Transverse colon (tissue), 4 donors: ENCODE results near the gene TAT. TPM values are rescaled to one million over a fixed set of nuclear protein-coding genes. Genes with fewer than 3 reads are reported as not detected.
A peak's percentile ranks its signal among the peaks of the same experiment; 100 is the strongest.

Source experiments
- DNase-seq: peaks from one replicate; pipeline ENCODE4 v3.0.0-alpha.2; 2019
- H3K27ac ChIP-seq, 4 donors: fragments of 200-600 bp; sonication (generic); 2 replicates each; pipeline ENCODE4 v1.5.1; 2016 to 2018; ENCODE audit warnings: inconsistent platforms in 4 of 4
- H3K27me3 ChIP-seq: fragments of 200-600 bp; sonication (generic); 2 replicates; pipeline ENCODE4 v1.5.1; 2017; ENCODE audit warnings: inconsistent platforms
- H3K36me3 ChIP-seq, 4 donors: fragments of 200-600 bp; sonication (generic); 2 replicates each; pipeline ENCODE4 v1.5.1; 2017 to 2019; ENCODE audit warnings: inconsistent platforms in 4 of 4
- H3K4me1 ChIP-seq, 4 donors: fragments of 200-600 bp; sonication (generic); 2 replicates each; pipeline ENCODE4 v1.5.1; 2017 to 2020; ENCODE audit warnings: inconsistent platforms in 4 of 4
- H3K4me3 ChIP-seq, 4 donors: fragments of 200-600 bp; sonication (generic); 1 replicate in 1 of 4; 2 replicates in 3 of 4; pipeline versions ENCODE4 v1.5.1 to v1.6.1; 2017 to 2019; ENCODE audit warnings: inconsistent platforms in 4 of 4
- H3K9me3 ChIP-seq, 2 donors: fragments of 200-600 bp; sonication (generic); 2 replicates each; pipeline ENCODE4 v1.5.1; 2017 to 2019; ENCODE audit warnings: inconsistent platforms in 2 of 2
- CTCF ChIP-seq, 5 experiments: fragments of 200-600 bp in 3 of 5; fragments of 450-650 bp in 2 of 5; sonication (generic) in 3 of 5; IDR thresholded peaks; 1 replicate in 2 of 5; 2 replicates in 3 of 5; pipeline ENCODE4 v1.5.1; 2016 to 2017; ENCODE audit warnings: antibody characterized with exemption in 5 of 5, inconsistent platforms in 3 of 5, mild to moderate bottlenecking in 2 of 5, moderate library complexity in 1 of 5
- EP300 ChIP-seq: sonication (generic); formaldehyde crosslinking; IDR thresholded peaks from one replicate; pipeline ENCODE4 v1.6.1; 2017; ENCODE audit warnings: antibody characterized with exemption, low read depth
- POLR2A ChIP-seq: fragments of 450-650 bp; IDR thresholded peaks from one replicate; pipeline ENCODE4 v1.6.1; 2016; ENCODE audit warnings: antibody characterized with exemption, mild to moderate bottlenecking, moderate library complexity
- POLR2AphosphoS5 ChIP-seq, 3 donors: sonication (generic); formaldehyde crosslinking; IDR thresholded peaks; one replicate each; pipeline ENCODE4 v1.6.1; 2016; ENCODE audit warnings: antibody characterized with exemption in 3 of 3
- WGBS, 2 donors: methylation state at CpG; one replicate each; pipeline ENCODE4 v1.1.5; 2018; ENCODE audit warnings: low coverage in 1 of 2; 5-methylcytosine and 5-hydroxymethylcytosine counted together
- in situ Hi-C, 4 donors: fragments of 200-750 bp; cut with MboI; loops; one replicate each; pipeline versions ENCODE4 v1.15.0 to v1.15.1; 2017; ENCODE audit warnings: low sequenced_read_pairs in 3 of 4, low pct_ligation_motif_present in 1 of 4, low pct_unique_long_range_greater_than_20kb in 1 of 4
- intact Hi-C: fragments of 100-400 bp; cut with DNase I; formaldehyde crosslinking; loops from one replicate; pipeline ENCODE4 v1.15.1; 2023; ENCODE audit warnings: low total_unique reads
- total RNA-seq, 4 donors: library from RNA; depleted of rRNA; stranded (reverse); fragments of >200 nt; gene quantifications; one replicate each; pipeline ENCODE4 v1.1.0, GENCODE V29; 2016

The TAT gene
- total RNA-seq, 4 donors from 2014 or later, result 0.37 to 3.4 (median 0.79) TPM; not detected in 1

DNA sequence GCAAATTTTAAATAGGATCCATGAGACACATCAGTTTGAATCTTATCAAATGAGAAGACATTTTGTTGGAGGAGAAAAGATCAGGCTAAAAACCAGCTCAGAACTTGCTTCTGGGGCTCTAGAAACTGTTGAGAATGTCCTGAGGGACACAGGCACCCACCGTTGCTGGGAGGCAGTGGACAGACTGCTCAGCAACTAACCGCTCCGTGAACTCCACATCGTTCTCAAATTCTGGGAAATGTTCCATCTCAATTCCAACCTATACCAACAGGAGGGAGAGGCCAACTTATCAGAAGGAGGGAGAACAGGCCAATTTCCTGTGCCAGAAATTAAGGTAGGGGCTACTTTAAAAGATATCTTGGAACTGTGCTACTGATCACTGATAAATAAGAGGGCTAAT lies 8.3 kb downstream of the TAT start:
- Histone ChIP-seq H3K36me3 (no peaks in the 10 kb centered on the region), H3K27me3 (no peaks in the 10 kb centered on the region), H3K4me3 (no peak overlapping the region), H3K4me1 (peaks cover 0 to 42% (median 25%) of the 10 kb centered on the region in 4 donors), H3K27ac (peak overlapping the region in 3 of 4 donors; percentile 54 to 72 (median 60)), H3K9me3 (no peaks in the 10 kb centered on the region)
- DNase-seq, result no peak
- WGBS, 2 donors, result 64 to 77% methylated on average over 3 to 4 of the region's 4 CpGs
- no peak for TF ChIP-seq POLR2A
- TF ChIP-seq CTCF (IDR thresholded peaks at IDR 0.05), result no peak
- TF ChIP-seq POLR2AphosphoS5 (IDR thresholded peaks at IDR 0.05), result no peak
- TF ChIP-seq EP300, result no peak
- intact Hi-C loops (no loop called here), in situ Hi-C loops (no loop called here)

GRCh38 chr16:71567931-71568330 lies 9.0 kb downstream of the TAT start:
- H3K27ac ChIP-seq, result no peak overlapping the region
- no peaks in the 10 kb centered on the region for H3K27me3 ChIP-seq
- H3K9me3 ChIP-seq, result no peaks in the 10 kb centered on the region
- intact Hi-C loops, result no loop called here
- H3K4me3 ChIP-seq, result no peak overlapping the region
- no peak for TF ChIP-seq CTCF (IDR thresholded peaks at IDR 0.05)
- no peak for TF ChIP-seq EP300
- TF ChIP-seq POLR2A, result no peak
- 95 to 100% methylated on average over 1 to 8 of the region's 8 CpGs for WGBS, 2 donors
- no peaks in the 10 kb centered on the region for H3K36me3 ChIP-seq
- no peak for DNase-seq
- H3K4me1 ChIP-seq, result peaks cover 0 to 39% (median 24%) of the 10 kb centered on the region in 4 donors
- in situ Hi-C loops, result no loop called here

DNA sequence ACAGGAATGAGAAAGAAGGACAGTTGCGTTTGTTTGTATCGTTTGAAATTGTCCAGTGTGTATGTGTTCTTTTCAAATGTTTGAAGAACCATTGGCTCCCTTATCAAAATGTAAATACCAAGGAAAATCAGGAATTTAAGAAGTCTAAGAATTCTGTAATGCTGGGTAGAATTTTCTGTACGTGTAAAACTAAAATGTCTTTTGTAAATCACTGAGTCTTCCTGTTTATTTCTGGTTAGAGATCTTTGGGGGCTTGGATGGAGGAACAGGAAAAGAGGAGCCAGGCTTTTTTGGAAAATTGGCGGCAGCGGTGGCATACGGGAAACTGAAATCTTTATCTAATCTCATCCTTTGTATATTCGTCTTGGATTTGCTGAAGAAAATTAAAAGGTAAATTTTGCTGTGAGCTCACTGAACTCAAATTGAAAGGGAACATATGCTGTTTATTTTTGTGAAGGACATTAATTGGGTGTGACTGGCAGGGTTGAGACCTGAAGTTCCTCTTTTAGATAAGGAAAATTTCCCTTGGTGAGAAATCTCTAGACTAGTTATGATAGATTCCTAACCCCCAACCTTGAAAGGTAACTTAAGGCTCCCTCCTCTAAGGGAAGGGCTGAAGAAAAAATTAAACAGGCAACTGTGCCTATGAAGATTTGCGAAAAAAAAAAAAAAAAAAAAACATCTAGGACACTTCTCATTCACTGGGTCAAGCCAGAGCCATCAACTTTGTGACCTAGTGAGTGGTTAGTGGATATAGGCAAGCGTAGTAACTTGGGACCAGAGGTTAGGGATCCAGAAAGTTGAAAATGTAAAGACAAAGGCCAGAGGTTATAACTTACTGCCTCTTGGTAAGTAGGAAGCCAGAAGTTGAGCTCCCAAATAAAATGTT lies 10.8 kb downstream of the TAT start:
- Histone ChIP-seq H3K4me3 (peak overlapping the region in 1 of 4 donors; percentile 70), H3K36me3 (no peaks in the 10 kb centered on the region), H3K27ac (peak overlapping the region; percentile 86 to 90 (median 88)), H3K4me1 (peaks cover 0 to 39% (median 21%) of the 10 kb centered on the region in 4 donors), H3K9me3 (peaks cover 5 to 9% of the 10 kb centered on the region in 2 donors), H3K27me3 (no peaks in the 10 kb centered on the region)
- in situ Hi-C loops, result no loop called here
- TF ChIP-seq CTCF (IDR thresholded peaks at IDR 0.05) (no peak), POLR2A (no peak), EP300 (no peak), POLR2AphosphoS5 (IDR thresholded peaks at IDR 0.05) (no peak)
- no peak for DNase-seq
- 46 to 53% methylated on average over 7 to 9 of the region's 9 CpGs for WGBS, 2 donors
- intact Hi-C loops, result no loop called here

GRCh38 chr16:71564335-71564967 lies 12.4 kb downstream of the TAT start:
- H3K27me3 ChIP-seq, result no peaks in the 10 kb centered on the region
- H3K4me3 ChIP-seq, result peak overlapping the region; percentile 49 to 70 (median 62)
- peaks cover 5 to 9% of the 10 kb centered on the region in 2 donors for H3K9me3 ChIP-seq
- in situ Hi-C loops (no loop called here), intact Hi-C loops (no loop called here)
- H3K27ac ChIP-seq, result peak overlapping the region; percentile 86 to 90 (median 88)
- H3K36me3 ChIP-seq, result no peaks in the 10 kb centered on the region
- peaks cover 0 to 31% (median 18%) of the 10 kb centered on the region in 4 donors for H3K4me1 ChIP-seq
- WGBS, 2 donors, result 12 to 19% methylated on average over 11 to 19 of the region's 19 CpGs
- DNase-seq, result no peak
- TF ChIP-seq POLR2A (no peak), CTCF (IDR thresholded peaks at IDR 0.05) (no peak), POLR2AphosphoS5 (IDR thresholded peaks at IDR 0.05) (no peak), EP300 (no peak)
